Uterus (tissue), 2 donors: ENCODE measurements around the gene DNASE1L1.

Experiments
- CTCF ChIP-seq, 4 experiments: fragments of 200-600 bp in 2 of 4; fragments of 450-650 bp in 2 of 4; sonication (generic) in 2 of 4; IDR thresholded peaks; one replicate each; pipeline ENCODE4 v1.5.1; 2016 to 2019; ENCODE audit warnings: antibody characterized with exemption in 4 of 4, mild to moderate bottlenecking in 2 of 4, moderate library complexity in 1 of 4
- POLR2A ChIP-seq, 2 donors: fragments of 450-650 bp; IDR thresholded peaks; one replicate each; pipeline ENCODE4 v1.6.1; 2016; ENCODE audit warnings: antibody characterized with exemption in 2 of 2, mild to moderate bottlenecking in 1 of 2, moderate library complexity in 1 of 2

- TF ChIP-seq POLR2A (IDR thresholded peaks at IDR 0.05) (no peak), CTCF (IDR thresholded peaks at IDR 0.05) (no peak)
These were observed 38.6 kb downstream of the DNASE1L1 start for GRCh38 chrX:154370300-154371016.
